ENCODE data around the gene ARL6IP5.

The ARL6IP5 gene

GRCh38 chr3:69149586-69149985, 64.8 kb downstream of the ARL6IP5 start:
- in situ Hi-C loops (cut with MboI; ENCODE audit: low sequenced_read_pairs), result no loop called here

Data from HL-60/S4 (cell line).